K562 (cell line): ENCODE data around the gene TNN. TPM values are rescaled to one million over a fixed set of nuclear protein-coding genes. Genes with fewer than 3 reads are reported as not detected.

Source experiments
- ATAC-seq: fragments of 200-7000 bp; cut with Tn5 transposase; 3 replicates; pipeline ENCODE4 v1.9.1; 2020; ENCODE audit warnings: moderate library complexity
- BruUV-seq: library from RNA; stranded (reverse); fragments of 400-500 nt; replicated peaks from 2 replicates; lab custom pipeline; 2021; lab: Mats Ljungman, UMichigan
- CTCF ChIA-PET: fragments of 300-600 bp; formaldehyde crosslinking; extraction: SDS; loops from one replicate; lab custom pipeline; 2021; ENCODE audit warnings: low intra/inter-chr PET ratio; lab: Yijun Ruan, JAX
- POLR2A ChIA-PET: fragments of 300-600, 350-650 bp; sonication (Branson Sonifier 250); formaldehyde crosslinking; extraction: SDS; loops from one replicate; lab custom pipeline; 2021; ENCODE audit warnings: antibody characterized with exemption, inconsistent platforms; lab: Yijun Ruan, JAX
- DNase-seq, 4 experiments: peaks; one replicate each; pipeline versions ENCODE4 v3.0.0 to v3.0.0-alpha.2; 2011 to 2018; ENCODE audit warnings: low spot score in 3 of 4, mixed read lengths in 3 of 4; ENCODE audit errors: extremely low read depth in 1 of 4
- FAIRE-seq: peaks from 2 replicates; lab custom pipeline; 2011; peaks lifted over from hg19 to GRCh38; lab: Jason Lieb, UNC
- H2AFZ ChIP-seq: 2 replicates; pipeline ENCODE4 v1.6.0; 2011; ENCODE audit warnings: low read depth, low read length, control low read depth, inconsistent platforms
- H3K27ac ChIP-seq: fragments of 200-600 bp; 3 replicates; pipeline ENCODE4 v1.8.0; 2011; ENCODE audit warnings: low read depth, mild to moderate bottlenecking, control low read depth, inconsistent platforms, low read length, moderate library complexity, mixed read lengths; ENCODE audit errors: extremely low read depth
- H3K27me3 ChIP-seq, 2 experiments: fragments of 300-600 bp in 1 of 2; 2 replicates in 1 of 2; 3 replicates in 1 of 2; pipeline versions ENCODE4 v1.6.0 to v1.8.0; 2011; ENCODE audit warnings: inconsistent platforms in 2 of 2, low read length in 2 of 2, mild to moderate bottlenecking in 1 of 2, mixed read lengths in 1 of 2, moderate library complexity in 1 of 2; ENCODE audit not compliant: control insufficient read depth in 2 of 2, insufficient read depth in 2 of 2
- H3K36me3 ChIP-seq: fragments of 300-600 bp; 3 replicates; pipeline ENCODE4 v1.8.0; 2011; ENCODE audit warnings: mild to moderate bottlenecking, low read length, inconsistent platforms; ENCODE audit not compliant: control insufficient read depth, insufficient read depth
- H3K4me1 ChIP-seq, 2 experiments: fragments of 200-600 bp in 1 of 2; replicated peaks in 1 of 2; 2 replicates in 1 of 2; 3 replicates in 1 of 2; pipeline versions ENCODE4 v1.5.1 to v1.8.0; 2011; ENCODE audit warnings: inconsistent platforms in 2 of 2, low read length in 2 of 2, mild to moderate bottlenecking in 1 of 2, mixed read lengths in 1 of 2, moderate library complexity in 1 of 2; ENCODE audit not compliant: control insufficient read depth in 2 of 2, insufficient read depth in 2 of 2
- H3K4me2 ChIP-seq: 2 replicates; pipeline ENCODE4 v1.6.1; 2011; ENCODE audit warnings: low read length, control low read depth, inconsistent platforms, mixed read lengths; ENCODE audit not compliant: insufficient read depth
- H3K4me3 ChIP-seq: fragments of 200-600 bp; sonication (generic), shearing (Covaris generic); 2 replicates; pipeline ENCODE4 v1.5.1; 2016; ENCODE audit warnings: control low read depth, inconsistent platforms
- H3K79me2 ChIP-seq: fragments of 200-600 bp; 3 replicates; pipeline ENCODE4 v1.8.0; 2011; ENCODE audit warnings: low read length, inconsistent platforms; ENCODE audit not compliant: control insufficient read depth, insufficient read depth
- H3K9ac ChIP-seq, 2 experiments: 2 replicates each; pipeline versions ENCODE4 v1.6.0 to v1.6.1; 2011; ENCODE audit warnings: low read depth in 2 of 2, low read length in 2 of 2, control low read depth in 1 of 2, inconsistent platforms in 1 of 2, mild to moderate bottlenecking in 1 of 2, mixed read lengths in 1 of 2; ENCODE audit not compliant: insufficient read depth in 1 of 2
- H3K9me1 ChIP-seq: one replicate; pipeline ENCODE4 v1.6.0; 2011; ENCODE audit warnings: inconsistent platforms, mild to moderate bottlenecking, low read length, moderate library complexity; ENCODE audit not compliant: control insufficient read depth, insufficient read depth
- H3K9me3 ChIP-seq: replicated peaks from 2 replicates; pipeline ENCODE4 v1.5.1; 2011; ENCODE audit warnings: low read depth, low read length, inconsistent platforms; ENCODE audit not compliant: control insufficient read depth, insufficient read depth
- H4K20me1 ChIP-seq: replicated peaks from 2 replicates; pipeline ENCODE4 v1.6.1; 2011; ENCODE audit warnings: low read length, inconsistent platforms, mixed read lengths; ENCODE audit not compliant: control insufficient read depth, insufficient read depth
- DMBX1 ChIP-seq: fragments of 250-450 bp; sonication (Bioruptor Pico); IDR thresholded peaks from 2 replicates; pipeline ENCODE4 v1.8.0; 2022; ENCODE audit warnings: inconsistent platforms, mild to moderate bottlenecking, moderate library complexity, borderline replicate concordance
- FOXJ3 ChIP-seq: sonication (generic); formaldehyde crosslinking; IDR thresholded peaks from 2 replicates; pipeline ENCODE4 v1.4.0; 2020; ENCODE audit warnings: mild to moderate bottlenecking, missing genetic modification reagents
- SAFB ChIP-seq: fragments of 200-400 bp; formaldehyde crosslinking; IDR thresholded peaks from 2 replicates; pipeline ENCODE4 v1.6.1; 2017; ENCODE audit warnings: low read depth, low read length, borderline replicate concordance
- ZNF280B ChIP-seq: fragments of 250-450 bp; sonication (Bioruptor Pico); IDR thresholded peaks from 2 replicates; pipeline ENCODE4 v1.5.1; 2021; ENCODE audit warnings: mild to moderate bottlenecking
- WGBS: fragments of 100-300 bp; shearing (Covaris generic); methylation state at CpG from one replicate; pipeline ENCODE4 v1.1.6; 2016; ENCODE audit warnings: low coverage, mixed read lengths; ENCODE audit not compliant: insufficient coverage; ENCODE audit errors: missing lambda C conversion rate; 5-methylcytosine and 5-hydroxymethylcytosine counted together
- in situ Hi-C: fragments of 300-500 bp; cut with MboI; formaldehyde crosslinking; loops from 4 replicates; pipeline ENCODE4 v1.15.0; 2018; ENCODE audit warnings: inconsistent platforms, mixed read lengths
- intact Hi-C: fragments of 100-400 bp; cut with micrococcal nuclease; formaldehyde crosslinking; loops from 2 replicates; pipeline ENCODE4 v1.14.2; 2022
- polyA plus RNA-seq, 8 experiments: library from polyadenylated mRNA; depleted of rRNA in 4 of 8; stranded (reverse) in 5 of 8; unstranded in 3 of 8; fragments of >200 nt; fragmentation: Nextera tagmentation in 2 of 8; fragmentation: Illumina TruSeq in 1 of 8; extraction: Ambion mirVana in 2 of 8; extraction: Trizol in 1 of 8; gene quantifications; 2 replicates each; pipeline versions ENCODE4 v1.2.1 to v1.2.3, GENCODE V29; 2011 to 2014; ENCODE audit warnings: inconsistent platforms in 1 of 8, missing spikeins in 1 of 8
- total RNA-seq, 7 experiments: library from RNA; depleted of rRNA in 6 of 7; stranded (reverse); fragments of >200 nt in 6 of 7; fragmentation: Illumina TruSeq in 2 of 7; extraction: Trizol in 2 of 7; gene quantifications; 2 replicates each; pipeline versions ENCODE4 v1.2.1 to v1.2.3, GENCODE V29; 2011 to 2021; ENCODE audit warnings: low replicate concordance in 1 of 7

The TNN gene
- total and polyA plus RNA-seq, 9 of the 15 experiments (the other 6 are each of a cell fraction or from before 2014, with no cell fraction given), result 0.01 to 0.09 (median 0.07) TPM; not detected in 4

GRCh38 chr1:175045097-175045496, 22.5 kb upstream of the TNN start:
- intact Hi-C loops, result no loop called here
- ChIA-PET CTCF (no interaction called here), POLR2A (interaction anchor here (1.7 kb wide), 1 partner anchor 33 kb away, joined by 4 read pairs; no protein-coding TSS in a partner anchor)
- WGBS, result 24% methylated on average over 19 of the region's 19 CpGs
- Histone ChIP-seq H3K4me2 (no peak overlapping the region), H3K27me3 (peaks cover 38 to 55% of the 10 kb centered on the region in 2 experiments), H4K20me1 (no peaks in the 10 kb centered on the region), H3K27ac (no peak overlapping the region), H3K9me3 (no peaks in the 10 kb centered on the region), H3K4me3 (no peak overlapping the region), H3K9me1 (no peaks in the 10 kb centered on the region), H3K36me3 (no peaks in the 10 kb centered on the region), H3K9ac (no peak overlapping the region), H3K4me1 (peaks cover 0 to 11% of the 10 kb centered on the region in 2 experiments; a peak in 1 of 5 replicates), H3K79me2 (no peaks in the 10 kb centered on the region), H2AFZ (no peak overlapping the region)
- ATAC-seq, result no peak; the same call in 1 of the 3 replicates
- BruUV-seq, result no TSS peak
- FAIRE-seq, result no peak
- DNase-seq, result no peak
- in situ Hi-C loops, result no loop called here
- TF ChIP-seq DMBX1 (CRISPR knock-in tag), result no peak
- no peak for TF ChIP-seq ZNF280B (CRISPR knock-in tag)
- no peak for TF ChIP-seq SAFB
- no peak for TF ChIP-seq FOXJ3 (CRISPR knock-in tag)
